Cardiac septum (tissue), 1 donor: ENCODE results near the gene BTG2. TPM values are rescaled to one million over a fixed set of nuclear protein-coding genes. Genes with fewer than 3 reads are reported as not detected.

Source experiments
- DNase-seq: peaks from one replicate; pipeline ENCODE4 v3.0.0-alpha.2; 2020; ENCODE audit warnings: low spot score
- intact Hi-C: fragments of 100-400 bp; cut with DNase I; formaldehyde crosslinking; loops from one replicate; pipeline ENCODE4 v1.14.0; 2022
- total RNA-seq: library from RNA; stranded (reverse); fragmentation: NEBNext Ultra II Directional; extraction: Animal tissue kit (Norgen Biotek cat#: 25700); gene quantifications from one replicate; pipeline ENCODE4 v1.2.1, GENCODE V29; 2021
- donor health status: DM: no; HTN: no; CAD: no.

The BTG2 gene
- total RNA-seq, 1 donor from 2014 or later: 54.2 TPM

DNA sequence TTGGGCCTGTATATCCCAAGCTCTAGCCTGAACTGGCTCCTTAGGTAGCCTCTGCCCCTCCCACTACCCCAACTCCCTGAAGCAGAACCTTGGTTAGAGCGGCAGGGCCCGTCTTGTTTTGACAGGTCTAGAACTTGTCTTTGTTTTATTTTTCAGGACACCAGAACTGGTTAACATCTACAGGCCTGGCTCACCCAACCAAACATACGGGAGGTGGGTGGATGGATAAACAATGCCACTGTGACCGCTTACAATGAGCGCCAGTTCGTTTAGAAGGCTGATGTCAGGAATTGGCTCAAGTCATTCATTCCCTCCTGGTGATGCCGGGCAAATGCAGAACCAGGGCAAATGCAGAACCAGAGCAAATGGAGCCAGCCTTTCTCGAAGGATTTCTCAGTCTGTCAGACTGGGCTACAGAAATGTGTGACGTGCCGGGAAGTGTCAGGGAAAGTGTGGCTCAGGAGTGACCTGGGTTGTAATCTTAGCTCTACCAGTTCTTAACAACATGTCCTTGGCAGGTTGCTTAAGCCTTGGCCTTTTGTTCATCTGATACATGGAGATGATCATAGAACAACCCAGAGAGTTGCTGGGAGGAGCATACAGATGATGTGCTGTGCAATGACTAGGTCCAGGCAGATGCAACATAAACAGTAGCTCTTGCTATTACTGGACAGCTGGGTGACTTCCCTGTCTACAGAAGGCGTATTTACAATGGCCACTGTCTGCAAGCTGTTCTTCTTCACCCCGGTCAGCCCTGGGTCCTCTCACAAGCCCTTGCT lies 30.5 kb upstream of the BTG2 start:
- no peak for DNase-seq
- intact Hi-C loops: no loop called here

DNA sequence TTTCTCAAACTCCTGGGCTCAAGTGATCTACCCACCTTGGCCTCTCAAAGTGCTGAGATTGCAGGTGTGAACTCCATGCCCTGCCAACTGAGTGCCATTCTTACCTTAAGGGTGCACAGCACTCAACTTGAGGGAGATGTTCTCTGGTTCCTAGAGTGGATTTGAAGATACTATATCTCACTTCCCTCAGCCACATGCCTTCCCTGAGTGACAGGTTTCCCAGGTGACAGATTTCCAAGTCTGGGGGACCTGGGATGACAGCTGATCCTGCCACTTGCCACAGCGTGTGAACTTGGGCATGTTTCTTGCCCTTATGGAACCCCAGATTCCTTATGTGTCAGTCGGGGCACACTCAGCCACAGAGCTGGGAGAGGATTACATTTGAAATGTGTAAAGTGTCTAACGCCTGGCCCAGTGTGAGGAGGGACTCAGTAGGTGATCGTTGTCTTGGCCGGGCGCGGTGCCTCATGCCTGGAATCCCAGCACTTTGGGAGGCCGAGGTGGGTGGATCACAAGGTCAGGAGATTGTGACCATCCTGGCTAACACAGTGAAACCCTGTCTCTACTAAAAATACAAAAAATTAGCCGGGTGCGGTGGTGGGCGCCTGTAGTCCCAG lies 29.6 kb upstream of the BTG2 start:
- no peak for DNase-seq
- intact Hi-C loops: no loop called here

DNA sequence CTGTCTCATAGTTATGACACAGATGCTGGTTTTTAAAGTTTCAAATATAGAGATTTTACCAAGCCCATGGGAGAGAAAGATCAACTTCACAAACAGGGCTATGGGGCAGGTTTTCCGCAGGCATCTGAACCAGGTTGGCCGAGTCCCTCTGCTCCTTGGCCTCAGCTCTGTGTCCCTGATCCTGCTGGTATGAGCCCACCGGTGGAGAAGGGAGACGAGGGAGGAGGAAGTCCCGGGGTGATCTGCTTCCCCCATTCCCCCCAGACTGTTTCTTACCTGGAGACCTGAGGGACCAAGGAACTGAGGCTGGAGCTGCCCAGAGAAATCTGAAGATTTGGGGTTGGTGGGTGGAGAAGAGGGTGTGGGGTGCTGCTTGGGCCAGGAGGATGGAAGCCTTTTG lies 28.9 kb upstream of the BTG2 start:
- no peak for DNase-seq
- intact Hi-C loops: no loop called here

DNA sequence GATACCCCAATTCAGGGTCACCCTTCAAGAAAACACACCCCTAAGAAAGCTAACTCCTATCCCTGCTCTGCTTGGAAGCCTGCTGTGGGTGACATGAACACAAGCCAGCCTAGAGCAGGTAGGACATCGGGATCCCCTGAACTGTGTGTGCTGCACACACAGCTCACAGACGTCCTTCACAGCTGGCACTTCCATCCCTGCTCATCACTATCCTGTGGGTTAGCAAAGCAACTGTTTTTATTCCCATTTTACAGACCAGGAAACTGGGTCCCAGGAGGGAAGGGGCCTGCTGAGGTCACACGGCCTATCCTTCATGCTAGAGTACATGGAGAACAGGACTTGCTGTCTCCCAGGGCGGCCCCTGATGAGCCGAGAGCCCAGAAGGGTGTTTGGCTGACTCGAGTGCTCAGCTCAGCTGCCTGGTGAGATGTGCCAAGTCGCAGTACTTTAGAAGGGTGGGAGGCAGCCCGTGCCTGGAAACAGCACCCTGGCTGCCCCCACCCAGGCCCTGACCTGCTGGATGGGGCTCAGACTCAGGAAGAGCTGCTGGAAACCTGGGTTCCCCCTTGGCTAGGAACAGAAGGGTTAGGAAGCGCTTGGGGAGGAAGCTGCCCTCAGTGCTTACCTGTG lies 28.3 kb upstream of the BTG2 start:
- intact Hi-C loops: no loop called here
- peak; percentile 64 for DNase-seq

DNA sequence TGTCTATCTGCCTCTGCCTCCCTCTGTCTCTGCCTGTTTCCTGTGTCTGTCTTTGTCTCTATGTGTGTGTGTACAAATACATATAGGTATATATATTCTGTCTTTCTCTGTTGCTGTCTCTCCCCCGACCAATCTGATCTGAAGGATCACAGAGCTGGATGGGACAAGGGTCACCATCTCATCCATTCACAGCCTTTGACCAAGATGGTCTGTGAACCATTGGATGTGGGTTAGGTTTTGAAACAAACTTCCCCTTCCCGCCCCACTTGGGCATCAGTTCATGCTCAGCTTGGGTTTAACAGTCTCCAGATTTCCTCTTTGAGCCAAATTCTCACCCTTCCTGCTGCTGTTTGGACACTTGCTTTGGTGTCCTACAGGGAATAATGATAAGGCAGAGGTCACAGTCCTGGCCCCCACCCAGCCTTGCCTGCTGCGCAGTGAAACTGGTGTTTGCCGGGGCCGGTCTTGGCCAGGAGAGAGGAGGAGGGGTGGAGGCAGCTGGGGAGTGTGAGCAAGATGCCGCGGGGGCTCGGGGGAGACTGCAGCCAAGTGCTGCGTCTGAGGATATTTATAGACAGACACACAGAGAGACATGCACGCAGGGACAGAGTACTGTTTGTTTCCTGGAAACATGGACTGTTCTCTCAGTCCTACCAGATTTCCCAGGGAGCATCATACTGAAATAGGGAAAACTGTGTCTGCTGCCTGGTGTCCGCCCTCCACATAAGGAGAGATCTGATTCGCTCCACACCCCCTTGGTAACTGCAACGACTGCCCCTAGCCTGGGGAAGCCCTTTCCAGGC lies 27.0 kb upstream of the BTG2 start:
- intact Hi-C loops: loop anchor here (1.0 kb wide), 3 partner anchors 12 to 49 kb away; no protein-coding TSS in a partner anchor

DNA sequence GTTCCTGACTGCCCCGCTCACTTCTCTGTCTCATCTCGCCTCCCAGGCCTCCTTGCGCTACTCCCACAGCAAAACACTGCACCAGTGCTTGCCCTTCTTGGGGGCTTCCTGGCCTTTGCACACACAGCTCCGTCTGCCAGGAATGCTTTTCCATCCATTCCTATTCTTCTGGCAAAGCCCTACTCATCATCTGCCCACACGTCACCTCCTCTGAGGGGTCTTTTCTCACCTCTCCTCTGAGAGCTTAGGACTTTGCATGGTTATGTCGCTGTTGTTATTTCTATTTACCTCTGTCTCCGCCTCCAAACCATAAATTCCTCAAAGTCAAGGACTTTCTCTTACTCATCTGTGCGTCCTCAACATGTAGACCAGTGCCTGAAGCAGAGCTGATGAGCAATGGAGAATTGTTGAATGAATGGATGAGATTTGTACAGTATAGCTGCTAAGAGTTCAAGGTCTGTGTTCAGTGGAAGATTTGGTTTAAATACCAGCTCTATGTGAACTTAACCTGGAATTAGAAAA lies 26.4 kb upstream of the BTG2 start:
- intact Hi-C loops: loop anchor here (1.0 kb wide), 3 partner anchors 11 to 48 kb away; no protein-coding TSS in a partner anchor
- DNase-seq: no peak

More for the DNA sequence above, 27.0 kb upstream of the BTG2 start:
- DNase-seq: peak; percentile 96

DNA sequence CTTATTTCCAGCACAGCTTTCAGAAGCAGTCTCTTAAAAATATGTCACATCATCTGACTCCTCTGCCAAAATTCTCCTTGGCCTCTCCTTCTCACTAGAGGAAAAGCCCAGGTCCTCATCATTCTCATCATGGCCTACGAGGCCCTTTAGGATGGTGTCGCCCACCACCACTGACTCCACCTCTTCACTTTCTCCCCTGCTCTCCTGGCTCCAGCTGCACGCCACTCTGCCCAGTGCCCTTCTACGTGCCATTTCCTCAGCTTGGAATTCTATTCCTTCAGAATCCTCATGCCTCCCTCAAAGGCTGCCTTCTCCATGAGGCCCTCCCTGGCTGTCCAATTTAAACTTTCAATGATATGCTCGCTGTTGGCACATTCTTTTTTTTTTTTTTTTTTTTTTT lies 25.3 kb upstream of the BTG2 start:
- no peak for DNase-seq
- intact Hi-C loops: no loop called here

DNA sequence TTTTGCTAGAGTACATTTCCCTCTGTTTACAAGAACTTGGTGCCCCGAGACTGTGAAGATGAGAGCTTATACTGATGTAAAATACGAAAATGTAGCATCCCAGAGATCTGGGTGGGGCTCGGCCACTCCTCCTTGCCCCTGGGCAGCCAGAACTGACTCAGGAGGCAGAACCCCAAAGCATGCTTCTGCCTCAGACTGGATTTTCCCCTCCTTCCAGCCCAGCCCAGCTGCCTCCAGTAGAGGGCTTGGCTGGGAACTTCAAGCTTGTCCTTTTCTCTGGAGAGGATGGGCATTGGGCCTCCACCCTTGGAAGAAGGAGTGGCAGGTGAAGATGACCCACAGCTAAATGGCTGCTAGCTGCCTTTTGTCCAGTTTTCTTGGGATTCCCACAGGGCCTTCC lies 24.3 kb upstream of the BTG2 start:
- intact Hi-C loops: no loop called here
- DNase-seq: no peak

DNA sequence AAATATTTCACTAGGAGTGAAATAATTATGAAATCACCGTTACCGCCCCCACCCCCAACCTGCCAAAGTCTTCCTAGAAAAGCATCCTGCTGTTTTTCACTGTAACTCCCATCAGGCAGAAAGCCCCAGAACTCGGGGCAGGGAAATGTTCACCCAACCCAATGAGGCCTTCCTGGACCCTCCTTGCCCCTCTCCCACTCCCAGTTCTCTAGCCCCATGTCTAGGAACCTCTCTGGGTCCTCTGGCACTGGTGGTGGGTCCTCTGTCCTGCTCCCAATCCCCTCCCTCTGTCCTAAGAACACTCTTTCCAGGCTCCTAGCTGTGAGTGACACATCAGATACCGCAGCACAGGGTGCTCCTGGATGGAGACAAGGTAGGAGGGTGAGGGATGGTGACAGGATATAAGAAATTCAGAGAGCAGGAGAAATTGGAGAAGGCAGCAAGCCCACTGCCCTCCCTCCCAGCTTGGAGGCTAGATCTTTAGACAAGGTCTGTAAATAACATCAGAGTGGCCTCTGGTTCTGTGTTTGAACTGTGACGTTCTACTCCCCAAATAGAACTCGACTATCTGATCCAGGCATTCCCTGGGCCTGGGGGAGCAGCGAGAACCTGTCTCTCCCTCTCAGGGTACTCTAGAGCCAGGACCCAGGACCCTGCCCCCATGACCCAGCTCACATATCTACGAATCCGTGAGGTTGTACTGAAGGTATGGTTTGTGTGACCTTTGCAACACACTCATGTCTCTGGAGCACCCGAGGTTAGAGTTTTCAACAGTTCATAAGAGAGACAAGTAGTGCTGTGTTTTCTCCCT lies 23.3 kb upstream of the BTG2 start:
- peak; percentile 70 for DNase-seq
- intact Hi-C loops: no loop called here

DNA sequence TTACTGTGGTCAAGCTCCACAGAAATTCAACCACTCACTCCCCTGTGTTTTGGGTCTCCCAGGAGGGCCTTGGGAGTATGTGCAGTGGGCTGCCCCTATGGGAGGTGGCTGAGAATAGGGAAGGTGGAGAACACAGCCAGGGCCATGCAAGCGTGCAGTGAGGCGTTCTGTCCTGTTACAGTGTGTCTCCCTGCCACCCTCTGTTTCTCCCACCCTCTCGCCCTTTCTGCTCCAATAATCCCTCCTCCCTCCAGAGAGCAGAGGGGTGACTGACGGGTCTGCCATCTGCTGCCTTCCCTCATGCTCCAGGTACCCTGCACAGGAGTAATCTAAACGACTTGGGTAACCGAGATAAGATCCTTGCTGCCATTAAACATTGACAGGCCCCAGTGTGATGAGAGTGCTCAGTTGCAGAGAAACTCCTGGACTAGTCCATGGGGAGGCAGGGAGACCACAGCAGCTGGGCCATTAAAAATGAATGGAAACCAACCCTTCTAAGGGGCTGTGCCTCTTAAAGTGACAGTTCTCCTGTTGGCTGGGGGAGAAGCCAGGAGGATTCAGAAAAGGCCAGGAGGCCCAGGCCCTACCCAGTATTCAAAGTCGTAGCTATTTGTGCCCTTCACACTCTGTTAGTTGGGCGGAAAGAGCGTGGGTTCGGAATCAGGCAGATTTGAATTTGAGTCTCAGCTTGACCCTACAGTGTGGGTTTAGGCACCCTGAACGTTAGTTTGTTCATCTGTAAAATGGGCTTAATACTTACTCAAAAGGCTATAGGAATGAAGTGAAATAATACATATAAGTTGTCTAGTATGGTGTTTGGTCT lies 22.4 kb upstream of the BTG2 start:
- peak; percentile 71 for DNase-seq

DNA sequence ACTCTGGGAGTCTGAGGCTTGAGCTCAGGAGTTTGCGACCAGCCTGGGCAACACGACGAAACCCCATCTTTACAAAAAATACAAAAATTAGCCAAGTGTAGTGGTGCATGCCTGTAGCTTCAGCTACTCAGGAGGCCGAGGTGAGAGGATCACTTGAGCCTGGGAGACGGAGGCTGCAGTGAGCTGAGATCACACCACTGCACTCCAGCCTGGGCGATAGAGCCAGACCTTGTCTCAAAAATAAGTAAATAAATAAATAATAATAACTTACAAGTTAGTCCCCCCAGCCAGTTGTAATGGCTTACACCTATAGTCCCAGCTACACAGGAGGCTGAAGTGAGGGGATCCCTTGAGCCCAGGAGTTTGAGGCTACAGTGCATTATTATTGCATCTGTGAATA lies 21.7 kb upstream of the BTG2 start:
- DNase-seq: peak; percentile 12
- intact Hi-C loops: no loop called here

More for the DNA sequence above, 22.4 kb upstream of the BTG2 start:
- intact Hi-C loops: no loop called here

DNA sequence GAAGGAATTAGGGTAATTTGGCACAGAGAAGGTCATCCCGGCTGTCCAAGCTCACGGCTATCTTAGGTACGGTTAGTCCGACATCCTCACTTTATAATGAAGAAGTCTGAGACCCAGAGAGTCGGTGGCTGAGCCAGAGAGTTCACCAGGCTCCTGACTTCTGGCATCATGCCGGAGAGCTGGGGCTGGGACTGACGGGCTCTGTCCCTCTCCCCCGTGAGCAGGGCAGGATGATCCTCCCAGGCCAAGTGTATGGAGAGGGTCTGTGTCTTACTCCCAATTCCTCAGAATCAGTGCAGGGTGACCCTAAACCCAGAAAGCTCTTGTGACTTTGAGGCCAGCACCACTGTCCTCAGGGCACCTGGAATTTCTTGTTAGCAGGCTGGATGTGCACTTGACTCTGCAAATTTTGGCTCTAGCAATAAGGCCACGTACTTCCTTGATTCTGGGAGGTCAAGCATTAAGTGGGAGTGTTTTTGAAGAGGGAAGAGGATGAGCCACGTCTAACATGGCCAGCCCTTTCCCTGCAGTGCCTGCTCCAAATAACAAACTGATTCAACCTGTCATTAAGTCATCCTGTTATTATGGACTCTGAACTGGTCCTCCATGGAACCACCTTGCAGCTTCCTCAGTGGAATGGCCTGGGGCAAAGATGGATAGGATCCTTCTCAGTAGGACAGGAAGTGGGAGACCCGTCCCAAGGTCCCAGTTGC lies 20.8 kb upstream of the BTG2 start:
- intact Hi-C loops: no loop called here
- peak; percentile 67 for DNase-seq

DNA sequence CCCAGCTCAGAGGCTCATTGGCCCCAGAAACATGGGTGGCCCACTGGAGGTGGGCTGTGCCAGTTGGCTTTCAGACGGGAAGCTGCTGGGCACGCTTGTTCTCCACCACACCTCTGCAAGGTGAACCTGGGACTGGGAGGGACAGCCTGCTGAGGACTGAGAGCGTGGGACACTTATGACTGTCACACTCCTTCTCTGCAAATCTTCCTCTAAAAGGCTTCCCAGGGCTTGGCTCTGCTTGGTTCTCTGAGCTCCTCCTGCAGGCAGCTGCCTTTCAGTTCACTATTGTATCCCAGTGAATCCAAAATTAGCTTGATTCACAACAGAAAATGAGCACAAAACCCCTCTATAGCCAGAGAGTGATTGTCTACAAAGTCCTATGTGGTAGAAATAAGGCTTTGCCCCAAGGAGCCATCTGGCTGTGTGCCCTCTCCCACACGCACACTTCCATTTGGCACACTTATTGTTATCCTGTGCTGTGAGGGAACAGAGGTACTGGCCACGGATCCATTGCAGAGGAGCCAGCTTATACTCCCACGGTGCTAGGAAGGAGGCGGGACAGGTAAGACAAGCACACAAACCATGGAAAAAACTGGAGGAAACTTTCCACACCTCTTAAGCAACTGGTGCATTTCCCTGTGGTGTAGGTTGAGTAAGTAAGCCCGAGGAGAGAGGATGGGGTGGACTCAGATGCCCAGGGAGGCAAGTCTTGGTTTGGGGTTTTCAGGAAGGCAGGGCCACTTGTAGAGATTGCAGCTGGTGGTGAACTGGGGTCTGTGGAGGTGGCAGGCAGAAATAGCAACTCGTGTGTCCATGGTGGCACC lies 18.9 kb upstream of the BTG2 start:
- peak; percentile 74 for DNase-seq
- intact Hi-C loops: no loop called here

DNA sequence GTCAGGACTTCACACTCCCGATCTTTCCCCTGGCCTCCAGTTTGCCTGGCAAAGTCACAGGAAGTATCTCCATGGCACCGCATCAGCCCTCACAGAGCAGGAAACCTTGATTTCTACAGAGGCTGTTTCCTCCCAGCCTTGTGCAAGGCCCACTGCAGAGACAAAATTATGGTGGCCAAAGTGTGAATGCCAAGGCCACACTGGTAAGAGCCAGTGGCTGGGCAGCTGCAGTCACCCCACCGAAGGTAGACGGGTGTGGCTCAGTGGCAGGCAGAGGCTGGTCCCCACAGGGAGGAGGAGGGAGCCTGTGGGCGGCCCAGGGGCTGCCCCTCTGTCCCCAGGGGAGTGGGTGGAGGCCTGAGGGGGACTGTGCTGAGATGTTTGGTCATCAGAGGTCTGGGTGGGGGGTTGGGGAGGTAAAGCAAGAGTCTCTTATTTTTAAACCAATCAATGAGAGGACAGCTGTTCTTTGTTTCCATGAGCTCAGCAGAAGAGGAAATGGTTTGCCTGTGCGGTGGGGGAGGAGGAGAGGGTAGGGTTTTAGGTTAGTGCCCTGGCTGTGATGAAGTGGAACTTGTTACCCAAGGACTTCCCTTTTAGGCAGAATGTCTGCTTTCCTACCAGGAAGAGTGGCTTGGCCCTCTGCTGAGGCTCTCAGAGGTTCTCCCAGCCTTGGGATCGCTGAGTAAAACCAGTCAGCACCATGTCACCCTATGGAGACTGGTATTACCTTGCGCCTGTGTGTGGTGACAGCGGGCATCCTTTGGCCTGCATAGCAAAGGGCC lies 18.0 kb upstream of the BTG2 start:
- intact Hi-C loops: no loop called here
- DNase-seq: peak; percentile 88

DNA sequence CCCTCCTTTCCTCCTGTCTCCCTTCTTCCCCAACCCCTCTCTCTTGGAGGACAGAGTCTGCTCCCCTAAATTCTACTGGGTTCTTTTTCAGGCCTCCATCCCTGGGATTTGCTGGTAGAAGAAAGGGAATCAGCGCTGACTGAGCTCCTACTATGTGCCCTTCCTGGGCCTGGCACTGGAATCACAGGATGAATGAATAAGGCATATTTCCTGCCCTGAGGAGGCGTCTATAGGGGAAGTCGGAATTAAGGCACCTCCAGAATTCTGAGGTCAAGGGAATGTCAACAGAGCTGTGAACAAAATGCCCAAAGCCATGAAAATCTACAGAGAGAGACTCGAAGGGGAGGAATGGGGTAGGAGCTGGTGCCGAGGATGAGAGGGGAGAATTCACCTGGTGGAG lies 17.4 kb upstream of the BTG2 start:
- DNase-seq: no peak
- intact Hi-C loops: no loop called here

DNA sequence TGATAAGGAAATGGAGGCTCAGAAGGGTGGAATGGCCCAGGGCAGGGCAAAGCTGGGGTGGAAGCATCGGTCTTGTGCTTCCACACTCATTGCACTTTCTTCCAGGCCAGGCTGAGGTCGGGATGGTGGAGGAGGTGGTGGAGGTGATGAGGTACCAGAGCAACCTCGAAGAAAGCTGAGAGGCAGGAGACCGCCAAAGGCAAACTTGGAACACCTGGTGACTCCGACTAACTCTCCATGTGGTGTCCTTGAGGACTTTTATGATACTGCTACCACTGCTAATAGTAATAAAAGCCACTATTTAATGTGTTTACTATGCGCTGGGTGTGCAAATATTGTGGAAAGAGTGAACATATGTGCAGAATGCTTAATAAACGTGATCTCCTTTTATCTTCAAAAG lies 16.9 kb upstream of the BTG2 start:
- intact Hi-C loops: no loop called here
- DNase-seq: no peak
